HepG2 (cell line): ENCODE measurements around the gene NPB. TPM values are rescaled to one million over a fixed set of nuclear protein-coding genes. Genes with fewer than 3 reads are reported as not detected.
A peak's percentile ranks its signal among the peaks of the same experiment; 100 is the strongest.

Experiments used
- ATAC-seq: fragments of 200-7000 bp; cut with Tn5 transposase; 3 replicates; pipeline ENCODE4 v1.9.1; 2020; ENCODE audit warnings: mild to moderate bottlenecking, moderate library complexity
- BruUV-seq: library from RNA; stranded (reverse); fragments of 400-500 nt; replicated peaks from 2 replicates; lab custom pipeline; 2021; lab: Mats Ljungman, UMichigan
- CTCF ChIA-PET: fragments of 300-600 bp; formaldehyde crosslinking; extraction: SDS; loops from one replicate; lab custom pipeline; 2021; ENCODE audit warnings: low total read pairs, inconsistent platforms, low intra/inter-chr PET ratio; lab: Yijun Ruan, JAX
- POLR2A ChIA-PET: fragments of 350-600 bp; sonication (Branson Sonifier 250); formaldehyde crosslinking; loops from one replicate; lab custom pipeline; 2020; ENCODE audit warnings: antibody characterized with exemption, inconsistent platforms; lab: Yijun Ruan, JAX
- DNase-seq: peaks from one replicate; pipeline ENCODE4 v3.0.0-alpha.2; 2015; ENCODE audit warnings: low spot score
- FAIRE-seq: peaks from 3 replicates; lab custom pipeline; 2011; peaks lifted over from hg19 to GRCh38; lab: Jason Lieb, UNC
- H2AFZ ChIP-seq: one replicate; pipeline ENCODE4 v1.6.1; 2011; ENCODE audit warnings: low read length, inconsistent platforms
- H3K27ac ChIP-seq: fragments of 300-600 bp; 3 replicates; pipeline ENCODE4 v1.8.0; 2011; ENCODE audit warnings: mixed run types, mild to moderate bottlenecking, mixed read lengths, low read length, inconsistent platforms; ENCODE audit not compliant: insufficient read depth; ENCODE audit errors: extremely low read length
- H3K27me3 ChIP-seq, 2 experiments: fragments of 200-600 bp in 1 of 2; 2 replicates in 1 of 2; 3 replicates in 1 of 2; pipeline versions ENCODE4 v1.6.0 to v1.8.0; 2011; ENCODE audit warnings: low read length in 2 of 2, mild to moderate bottlenecking in 2 of 2, moderate library complexity in 2 of 2, inconsistent platforms in 1 of 2; ENCODE audit not compliant: insufficient read depth in 2 of 2, control insufficient read depth in 1 of 2
- H3K36me3 ChIP-seq, 2 experiments: fragments of 200-600 bp in 1 of 2; replicated peaks in 1 of 2; 2 replicates in 1 of 2; 3 replicates in 1 of 2; pipeline versions ENCODE4 v1.5.1 to v1.8.0; 2011; ENCODE audit warnings: low read length in 2 of 2, inconsistent platforms in 1 of 2; ENCODE audit not compliant: insufficient read depth in 2 of 2, control insufficient read depth in 1 of 2
- H3K4me1 ChIP-seq: 2 replicates; pipeline ENCODE4 v1.5.1; 2012; ENCODE audit warnings: low read length, inconsistent platforms; ENCODE audit not compliant: insufficient read depth
- H3K4me2 ChIP-seq: 2 replicates; pipeline ENCODE4 v1.6.0; 2011; ENCODE audit warnings: low read depth, low read length, inconsistent platforms
- H3K4me3 ChIP-seq, 3 experiments: fragments of 200-600 bp in 1 of 3; sonication (generic), shearing (Covaris generic) in 1 of 3; replicated peaks in 1 of 3; 2 replicates each; pipeline ENCODE4 v1.5.1; 2011 to 2016; ENCODE audit warnings: low read length in 3 of 3, inconsistent platforms in 2 of 3, low read depth in 2 of 3, mild to moderate bottlenecking in 2 of 3, control low read depth in 1 of 3, mixed read lengths in 1 of 3; ENCODE audit not compliant: insufficient read depth in 1 of 3
- H3K79me2 ChIP-seq: one replicate; pipeline ENCODE4 v1.6.1; 2011; ENCODE audit warnings: low read length, inconsistent platforms; ENCODE audit not compliant: insufficient read depth
- H3K9ac ChIP-seq: 2 replicates; pipeline ENCODE4 v1.6.0; 2011; ENCODE audit warnings: mild to moderate bottlenecking, low read depth, low read length, inconsistent platforms; ENCODE audit not compliant: insufficient read depth
- H3K9me3 ChIP-seq: 2 replicates; pipeline ENCODE4 v1.5.1; 2012; ENCODE audit warnings: mild to moderate bottlenecking, low read length
- H4K20me1 ChIP-seq: 2 replicates; pipeline ENCODE4 v1.6.0; 2011; ENCODE audit warnings: inconsistent platforms, mild to moderate bottlenecking, low read length, moderate library complexity; ENCODE audit not compliant: insufficient read depth
- ARNTL ChIP-seq: sonication (generic); formaldehyde crosslinking; IDR thresholded peaks from 2 replicates; pipeline ENCODE4 v1.4.0; 2020; ENCODE audit warnings: mild to moderate bottlenecking, missing genetic modification reagents
- CAMTA2 ChIP-seq: sonication (generic); formaldehyde crosslinking; IDR thresholded peaks from 2 replicates; pipeline ENCODE4 v1.4.0; 2020; ENCODE audit warnings: mild to moderate bottlenecking, missing genetic modification reagents, borderline replicate concordance
- CHCHD3 ChIP-seq: sonication (generic); formaldehyde crosslinking; IDR thresholded peaks from 2 replicates; pipeline ENCODE4 v1.8.0; 2022; ENCODE audit warnings: mild to moderate bottlenecking, missing genetic modification reagents, moderate library complexity
- FOXA3 ChIP-seq: IDR thresholded peaks from 2 replicates; pipeline ENCODE4 v1.6.1; 2016; ENCODE audit warnings: missing genetic modification reagents, missing compliant biosample characterization
- GATAD2A ChIP-seq: IDR thresholded peaks from 2 replicates; pipeline ENCODE4 v1.6.1; 2016
- HES4 ChIP-seq: sonication (generic); formaldehyde crosslinking; IDR thresholded peaks from 2 replicates; pipeline ENCODE4 v1.9.0; 2021; ENCODE audit warnings: mild to moderate bottlenecking, missing genetic modification reagents, borderline replicate concordance
- IKZF4 ChIP-seq: sonication (generic); formaldehyde crosslinking; IDR thresholded peaks from 2 replicates; pipeline ENCODE4 v1.5.1; 2020; ENCODE audit warnings: borderline replicate concordance, mild to moderate bottlenecking, low read depth, missing genetic modification reagents; ENCODE audit errors: not compliant biosample characterization
- IRF2 ChIP-seq: IDR thresholded peaks from 2 replicates; pipeline ENCODE4 v1.6.1; 2018; ENCODE audit warnings: missing genetic modification reagents, missing compliant biosample characterization
- KLF15 ChIP-seq: sonication (generic); formaldehyde crosslinking; IDR thresholded peaks from 2 replicates; pipeline ENCODE4 v1.8.1; 2023; ENCODE audit warnings: borderline replicate concordance, mild to moderate bottlenecking, inconsistent platforms, missing genetic modification reagents, mixed read lengths
- MIER3 ChIP-seq: IDR thresholded peaks from 2 replicates; pipeline ENCODE4 v1.6.1; 2016; ENCODE audit warnings: missing compliant biosample characterization, borderline replicate concordance
- MTA3 ChIP-seq: sonication (generic); formaldehyde crosslinking; IDR thresholded peaks from 2 replicates; pipeline ENCODE4 v1.4.0; 2020; ENCODE audit warnings: missing genetic modification reagents
- NBN ChIP-seq: fragments of 450-650 bp; conservative IDR thresholded peaks from 2 replicates; pipeline ENCODE4 v1.6.1; 2017
- RBM39 ChIP-seq: fragments of 200-400 bp; formaldehyde crosslinking; IDR thresholded peaks from one replicate; pipeline ENCODE4 v1.6.1; 2018; ENCODE audit warnings: antibody characterized with exemption, mild to moderate bottlenecking, low read depth, low read length; ENCODE audit not compliant: poor library complexity, severe bottlenecking
- YEATS2 ChIP-seq: sonication (generic); formaldehyde crosslinking; IDR thresholded peaks from 2 replicates; pipeline ENCODE4 v1.4.0; 2020; ENCODE audit warnings: missing genetic modification reagents, borderline replicate concordance
- ZIK1 ChIP-seq: sonication (generic); formaldehyde crosslinking; IDR thresholded peaks from 2 replicates; pipeline ENCODE4 v1.5.0; 2020; ENCODE audit warnings: mild to moderate bottlenecking, low read depth, missing genetic modification reagents, borderline replicate concordance
- ZNF205 ChIP-seq: IDR thresholded peaks from 2 replicates; pipeline ENCODE4 v1.6.1; 2018; ENCODE audit warnings: missing biosample characterization, missing genetic modification reagents
- ZNF292 ChIP-seq: sonication (generic); formaldehyde crosslinking; IDR thresholded peaks from 2 replicates; pipeline ENCODE4 v1.8.1; 2022; ENCODE audit warnings: mild to moderate bottlenecking, low read depth, missing genetic modification reagents, borderline replicate concordance
- ZNF326 ChIP-seq: sonication (generic); formaldehyde crosslinking; IDR thresholded peaks from 2 replicates; pipeline ENCODE4 v1.4.0; 2020; ENCODE audit warnings: missing genetic modification reagents, borderline replicate concordance
- ZNF383 ChIP-seq: sonication (generic); formaldehyde crosslinking; IDR thresholded peaks from 2 replicates; pipeline ENCODE4 v1.4.0; 2020; ENCODE audit warnings: missing genetic modification reagents, mild to moderate bottlenecking, borderline replicate concordance
- ZNF703 ChIP-seq: sonication (generic); formaldehyde crosslinking; IDR thresholded peaks from 2 replicates; pipeline ENCODE4 v1.5.1; 2020; ENCODE audit warnings: missing genetic modification reagents, mild to moderate bottlenecking, moderate library complexity, borderline replicate concordance
- WGBS: methylation state at CpG from one replicate; pipeline ENCODE4 v1.1.6; 2017; ENCODE audit warnings: low lambda C conversion rate; 5-methylcytosine and 5-hydroxymethylcytosine counted together
- in situ Hi-C: cut with HindIII; loops from 2 replicates; pipeline ENCODE4 v1.10.0; 2017; ENCODE audit warnings: low pct_unique_long_range_greater_than_20kb; ENCODE audit not compliant: extremely low pct_ligation_motif_present
- intact Hi-C: fragments of 100-400 bp; cut with micrococcal nuclease; formaldehyde crosslinking; loops from one replicate; pipeline ENCODE4 v1.10.0; 2022; ENCODE audit not compliant: unreplicated experiment
- polyA plus RNA-seq, 8 experiments: library from polyadenylated mRNA; depleted of rRNA in 3 of 8; stranded (reverse) in 7 of 8; unstranded in 1 of 8; fragments of >200 nt; fragmentation: Illumina TruSeq in 4 of 8; extraction: Trizol in 4 of 8; gene quantifications; 2 replicates each; pipeline versions ENCODE4 v1.2.1 to v1.2.3, GENCODE V29; 2011 to 2016; ENCODE audit warnings: low read depth in 4 of 8, missing spikeins in 1 of 8, mixed read lengths in 1 of 8; ENCODE audit not compliant: insufficient read depth in 1 of 8
- total RNA-seq, 5 experiments: library from RNA; depleted of rRNA; stranded (reverse); fragments of >200 nt; fragmentation: Illumina TruSeq; extraction: Trizol; gene quantifications; 2 replicates each; pipeline ENCODE4 v1.2.3, GENCODE V29; 2016; ENCODE audit warnings: low read depth in 1 of 5
- TF ChIP-seq, protein P1 (sequence below): sonication (generic); formaldehyde crosslinking; IDR thresholded peaks from 2 replicates; pipeline ENCODE4 v1.5.0; 2020; ENCODE audit warnings: missing genetic modification reagents
- TF ChIP-seq, protein P2 (sequence below): IDR thresholded peaks from 2 replicates; pipeline ENCODE4 v1.6.1; 2016; ENCODE audit warnings: low read depth, borderline replicate concordance
- TF ChIP-seq, protein P3 (sequence below): sonication (generic); formaldehyde crosslinking; IDR thresholded peaks from 2 replicates; pipeline ENCODE4 v1.5.1; 2020; ENCODE audit warnings: missing genetic modification reagents, mild to moderate bottlenecking, borderline replicate concordance

NPB gene
- total and polyA plus RNA-seq, 2 of the 13 experiments (the other 11 are each of a cell fraction or from before 2014, with no cell fraction given) = 0.11 to 0.93 TPM

DNA sequence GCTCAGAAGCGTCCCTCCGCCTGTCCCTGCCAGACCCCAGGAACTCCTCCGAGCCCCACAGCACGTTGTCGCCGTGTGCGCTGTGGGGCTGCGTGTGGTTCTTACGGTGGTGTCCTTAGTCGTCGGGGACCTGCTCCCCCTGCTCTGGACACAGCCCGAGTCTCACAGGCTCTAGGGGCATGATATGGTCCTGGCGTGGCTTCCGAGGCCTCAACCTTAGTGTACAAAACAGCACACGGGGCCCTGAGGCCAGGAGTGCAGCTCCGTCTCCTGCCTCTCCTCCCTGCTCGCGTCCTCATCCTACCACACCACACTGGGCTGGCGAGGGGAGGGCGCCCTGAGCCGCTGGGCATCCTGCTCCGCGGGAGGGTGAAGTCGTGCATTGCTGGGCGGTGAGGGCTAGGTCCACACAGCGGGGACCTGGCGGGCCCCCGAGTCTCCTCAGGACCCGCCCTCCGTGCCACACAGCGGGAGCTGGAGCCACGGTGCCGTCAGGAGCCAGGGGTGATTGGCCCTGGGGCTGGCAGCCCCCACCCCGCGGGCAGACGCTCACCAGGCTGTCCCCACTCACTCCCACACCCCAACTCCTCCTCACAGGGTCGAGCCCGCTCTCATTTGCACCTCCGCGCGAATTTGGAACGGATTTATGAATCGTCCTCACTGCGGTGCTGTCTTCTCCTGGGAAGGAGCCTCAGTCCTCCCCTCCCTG, 26.7 kb downstream of the NPB start:
- H3K9ac ChIP-seq = peak overlapping the region; percentile 79
- TF ChIP-seq, protein P1, sequence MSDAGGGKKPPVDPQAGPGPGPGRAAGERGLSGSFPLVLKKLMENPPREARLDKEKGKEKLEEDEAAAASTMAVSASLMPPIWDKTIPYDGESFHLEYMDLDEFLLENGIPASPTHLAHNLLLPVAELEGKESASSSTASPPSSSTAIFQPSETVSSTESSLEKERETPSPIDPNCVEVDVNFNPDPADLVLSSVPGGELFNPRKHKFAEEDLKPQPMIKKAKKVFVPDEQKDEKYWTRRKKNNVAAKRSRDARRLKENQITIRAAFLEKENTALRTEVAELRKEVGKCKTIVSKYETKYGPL (CRISPR knock-in tag) = no peak
- TF ChIP-seq IRF2 (CRISPR knock-in tag) = 0 out of 2 replicates have a peak, but pooled peaks have one; percentile 37
- TF ChIP-seq, protein P2, sequence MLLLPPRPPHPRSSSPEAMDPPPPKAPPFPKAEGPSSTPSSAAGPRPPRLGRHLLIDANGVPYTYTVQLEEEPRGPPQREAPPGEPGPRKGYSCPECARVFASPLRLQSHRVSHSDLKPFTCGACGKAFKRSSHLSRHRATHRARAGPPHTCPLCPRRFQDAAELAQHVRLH = 0 out of 2 replicates have a peak, but pooled peaks have one; percentile 35
- TF ChIP-seq ZNF383 (CRISPR knock-in tag) = no peak
- TF ChIP-seq HES4 (CRISPR knock-in tag) = peak; percentile 33; the same call in 1 of the 2 replicates
- TF ChIP-seq KLF15 (CRISPR knock-in tag) = no peak
- TF ChIP-seq ZNF703 (CRISPR knock-in tag) = no peak
- no peak; the same call in 1 of the 2 replicates for TF ChIP-seq ARNTL (CRISPR knock-in tag)
- TF ChIP-seq GATAD2A (CRISPR knock-in tag) = peak; percentile 47; the same call in 1 of the 2 replicates
- TF ChIP-seq MTA3 (CRISPR knock-in tag) = no peak
- no peak for TF ChIP-seq ZIK1
- TF ChIP-seq YEATS2 = no peak
- TF ChIP-seq RBM39 = no peak
- 0 out of 2 replicates have a peak, but pooled peaks have one; percentile 2 for TF ChIP-seq CHCHD3 (CRISPR knock-in tag)
- TF ChIP-seq, protein P3, sequence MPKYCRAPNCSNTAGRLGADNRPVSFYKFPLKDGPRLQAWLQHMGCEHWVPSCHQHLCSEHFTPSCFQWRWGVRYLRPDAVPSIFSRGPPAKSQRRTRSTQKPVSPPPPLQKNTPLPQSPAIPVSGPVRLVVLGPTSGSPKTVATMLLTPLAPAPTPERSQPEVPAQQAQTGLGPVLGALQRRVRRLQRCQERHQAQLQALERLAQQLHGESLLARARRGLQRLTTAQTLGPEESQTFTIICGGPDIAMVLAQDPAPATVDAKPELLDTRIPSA (CRISPR knock-in tag) = no peak
- TF ChIP-seq ZNF326 (CRISPR knock-in tag) = no peak; the same call in 1 of the 2 replicates
- peak; percentile 48; the same call in 1 of the 2 replicates for TF ChIP-seq ZNF205 (CRISPR knock-in tag)
- no peak for TF ChIP-seq MIER3 (CRISPR knock-in tag)
- TF ChIP-seq CAMTA2 = no peak
- peak; percentile 15; the same call in 1 of the 2 replicates for TF ChIP-seq FOXA3 (CRISPR knock-in tag)
- TF ChIP-seq ZNF292 (CRISPR knock-in tag) = 0 out of 2 replicates have a peak, but pooled peaks have one; percentile 22
- TF ChIP-seq IKZF4 (CRISPR knock-in tag) = peak; percentile 42
- TF ChIP-seq NBN = no peak

More for the DNA sequence above, 26.7 kb downstream of the NPB start:
- H3K9me3 ChIP-seq = no peaks in the 10 kb centered on the region
- in situ Hi-C loops (no loop called here), intact Hi-C loops (no loop called here)
- H3K27me3 ChIP-seq = no peaks in the 10 kb centered on the region
- peak overlapping the region; percentile 74 to 91 (median 89) for H3K4me3 ChIP-seq
- peak; percentile 11 for ATAC-seq
- H2AFZ ChIP-seq = no peak overlapping the region
- H3K4me1 ChIP-seq = peaks cover 60% of the 10 kb centered on the region
- TSS peak; percentile 26 for BruUV-seq
- CTCF ChIA-PET = interaction anchor here (1.0 kb wide), 1 partner anchor 92 kb away, joined by 3 read pairs; no protein-coding TSS in a partner anchor
- POLR2A ChIA-PET = interaction anchor here (0.6 to 6.1 kb wide), 25 partner anchors 9 to 225 kb away, joined by 3 to 71 read pairs (median 5); partner anchors contain the start of genes CENPX, DCXR, LRRC45 and MCRIP1
- peak overlapping the region; percentile 79 for H3K27ac ChIP-seq
- H3K36me3 ChIP-seq = peaks cover 4 to 6% of the 10 kb centered on the region in 2 experiments; a peak in 4 of 5 replicates
- WGBS = 31% methylated on average over 22 of the region's 44 CpGs
- no peak for DNase-seq
- no peak for FAIRE-seq
- H4K20me1 ChIP-seq = peaks cover 29% of the 10 kb centered on the region
- peak overlapping the region; percentile 94 for H3K4me2 ChIP-seq
- peaks cover 37% of the 10 kb centered on the region for H3K79me2 ChIP-seq
